IMR-90 (cell line): Measurements from ENCODE around the gene NOS1AP. TPM values are rescaled to one million over a fixed set of nuclear protein-coding genes. Genes with fewer than 3 reads are reported as not detected.

Source experiments
- ATAC-seq: fragments of 200-7000 bp; cut with Tn5 transposase; 2 replicates; pipeline ENCODE4 v1.9.1; 2020; ENCODE audit warnings: low read depth, mild to moderate bottlenecking, moderate library complexity
- BruUV-seq: library from RNA; stranded (reverse); fragments of 400-500 nt; replicated peaks from 2 replicates; lab custom pipeline; 2021; lab: Mats Ljungman, UMichigan
- CTCF ChIA-PET: fragments of 300-600 bp; formaldehyde crosslinking; extraction: SDS; loops from one replicate; lab custom pipeline; 2021; ENCODE audit warnings: antibody characterized with exemption; lab: Yijun Ruan, JAX
- POLR2A ChIA-PET: fragments of 300-600 bp; sonication (Branson Sonifier 250); formaldehyde crosslinking; loops from one replicate; lab custom pipeline; 2022; ENCODE audit warnings: antibody characterized with exemption; ENCODE audit not compliant: unreplicated experiment; lab: Charles Lee
- DNase-seq: peaks from one replicate; pipeline ENCODE4 v3.0.0; 2013
- H2AFZ ChIP-seq: replicated peaks from 2 replicates; pipeline ENCODE3; 2013; ENCODE audit warnings: low read length, mild to moderate bottlenecking; ENCODE audit not compliant: poor library complexity
- H2AK5ac ChIP-seq: 2 replicates; pipeline ENCODE4 v1.6.1; 2013; ENCODE audit warnings: low read depth, low read length, inconsistent platforms
- H2AK9ac ChIP-seq: replicated peaks from 2 replicates; pipeline ENCODE3; 2013; ENCODE audit warnings: mild to moderate bottlenecking, low read depth, low read length, moderate library complexity; ENCODE audit not compliant: poor library complexity
- H2BK120ac ChIP-seq: 2 replicates; pipeline ENCODE4 v1.6.1; 2013; ENCODE audit warnings: low read depth, low read length, inconsistent platforms
- H2BK15ac ChIP-seq: 3 replicates; pipeline ENCODE4 v1.6.1; 2013; ENCODE audit warnings: low read depth, low read length, inconsistent platforms
- H2BK20ac ChIP-seq: 2 replicates; pipeline ENCODE4 v1.6.1; 2013; ENCODE audit warnings: low read depth, mild to moderate bottlenecking, inconsistent platforms, low read length, moderate library complexity
- H2BK5ac ChIP-seq: 2 replicates; pipeline ENCODE4 v1.6.1; 2013; ENCODE audit warnings: mild to moderate bottlenecking, low read depth, low read length, inconsistent platforms; ENCODE audit not compliant: poor library complexity, severe bottlenecking
- H3K14ac ChIP-seq: replicated peaks from 2 replicates; pipeline ENCODE4 v1.6.1; 2013; ENCODE audit warnings: low read depth, low read length, inconsistent platforms
- H3K18ac ChIP-seq: 2 replicates; pipeline ENCODE4 v1.6.1; 2013; ENCODE audit warnings: low read depth, low read length, control low read depth
- H3K23ac ChIP-seq: 2 replicates; pipeline ENCODE4 v1.6.1; 2013; ENCODE audit warnings: low read depth, low read length, inconsistent platforms
- H3K27ac ChIP-seq: 2 replicates; pipeline ENCODE4 v1.5.1; 2013; ENCODE audit warnings: mild to moderate bottlenecking, control low read depth, low read length; ENCODE audit not compliant: insufficient read depth
- H3K27me3 ChIP-seq: 2 replicates; pipeline ENCODE4 v1.6.1; 2013; ENCODE audit warnings: low read length; ENCODE audit not compliant: control insufficient read depth, insufficient read depth
- H3K36me3 ChIP-seq: 2 replicates; pipeline ENCODE4 v1.6.1; 2013; ENCODE audit warnings: low read length, mixed read lengths; ENCODE audit not compliant: control insufficient read depth, insufficient read depth
- H3K4ac ChIP-seq: 2 replicates; pipeline ENCODE4 v1.6.1; 2013; ENCODE audit warnings: low read depth, low read length, inconsistent platforms
- H3K4me1 ChIP-seq: 2 replicates; pipeline ENCODE4 v1.6.1; 2013; ENCODE audit warnings: low read length, mixed read lengths; ENCODE audit not compliant: control insufficient read depth, insufficient read depth
- H3K4me2 ChIP-seq: 2 replicates; pipeline ENCODE4 v1.6.1; 2013; ENCODE audit warnings: low read depth, mild to moderate bottlenecking, control low read depth, low read length, moderate library complexity
- H3K4me3 ChIP-seq: 2 replicates; pipeline ENCODE4 v1.5.1; 2013; ENCODE audit warnings: low read depth, mild to moderate bottlenecking, control low read depth, low read length, moderate library complexity; ENCODE audit not compliant: insufficient read depth
- H3K56ac ChIP-seq: 2 replicates; pipeline ENCODE4 v1.6.1; 2013; ENCODE audit warnings: low read length, inconsistent platforms; ENCODE audit not compliant: insufficient read depth; ENCODE audit errors: extremely low read depth
- H3K79me1 ChIP-seq, 2 experiments: 2 replicates each; pipeline ENCODE4 v1.6.1; 2013; ENCODE audit warnings: low read length in 2 of 2, inconsistent platforms in 1 of 2, low read depth in 1 of 2
- H3K9ac ChIP-seq: 2 replicates; pipeline ENCODE4 v1.6.1; 2013; ENCODE audit warnings: low read depth, low read length, control low read depth
- H3K9me1 ChIP-seq: 2 replicates; pipeline ENCODE4 v1.6.1; 2013; ENCODE audit warnings: low read length, inconsistent platforms; ENCODE audit not compliant: insufficient read depth
- H3K9me3 ChIP-seq: 2 replicates; pipeline ENCODE4 v1.6.1; 2013; ENCODE audit warnings: low read length; ENCODE audit not compliant: control insufficient read depth, insufficient read depth
- H4K20me1 ChIP-seq: 2 replicates; pipeline ENCODE4 v1.6.1; 2013; ENCODE audit warnings: low read length, inconsistent platforms; ENCODE audit not compliant: insufficient read depth
- H4K5ac ChIP-seq: 2 replicates; pipeline ENCODE4 v1.6.1; 2013; ENCODE audit warnings: mild to moderate bottlenecking, low read depth, low read length, control low read depth
- H4K8ac ChIP-seq, 2 experiments: 2 replicates each; pipeline ENCODE4 v1.6.1; 2013; ENCODE audit warnings: low read depth in 2 of 2, low read length in 2 of 2, control low read depth in 1 of 2, inconsistent platforms in 1 of 2
- H4K91ac ChIP-seq: 2 replicates; pipeline ENCODE4 v1.6.1; 2013; ENCODE audit warnings: low read depth, low read length, inconsistent platforms; ENCODE audit not compliant: insufficient read depth
- BHLHE40 ChIP-seq: fragments of 150-350 bp; IDR thresholded peaks from 2 replicates; pipeline ENCODE4 v1.6.1; 2016; ENCODE audit warnings: mild to moderate bottlenecking, low read depth, low read length
- CEBPB ChIP-seq: IDR thresholded peaks from 2 replicates; pipeline ENCODE4 v1.6.1; 2012; ENCODE audit warnings: low read depth, low read length, improper control_type of control experiment
- CHD1 ChIP-seq: IDR thresholded peaks from 2 replicates; pipeline ENCODE4 v1.6.1; 2012; ENCODE audit warnings: low read depth, low read length, improper control_type of control experiment
- CTCF ChIP-seq: conservative IDR thresholded peaks from 2 replicates; pipeline ENCODE4 v1.5.1; 2012; ENCODE audit warnings: mild to moderate bottlenecking, low read depth, low read length, improper control_type of control experiment
- ELK1 ChIP-seq: fragments of 150-350 bp; IDR thresholded peaks from 2 replicates; pipeline ENCODE4 v1.6.1; 2016; ENCODE audit warnings: low read depth, mild to moderate bottlenecking, low read length, moderate library complexity, borderline replicate concordance
- FOS ChIP-seq: fragments of 150-350 bp; IDR thresholded peaks from 2 replicates; pipeline ENCODE4 v1.6.1; 2016; ENCODE audit warnings: low read depth, low read length
- MAFK ChIP-seq: IDR thresholded peaks from 2 replicates; pipeline ENCODE4 v1.6.1; 2012; ENCODE audit warnings: low read depth, low read length, improper control_type of control experiment
- MAZ ChIP-seq: IDR thresholded peaks from 2 replicates; pipeline ENCODE4 v1.6.1; 2012; ENCODE audit warnings: low read depth, mild to moderate bottlenecking, low read length, improper control_type of control experiment, moderate library complexity, borderline replicate concordance
- MXI1 ChIP-seq: IDR thresholded peaks from 2 replicates; pipeline ENCODE4 v1.6.1; 2012; ENCODE audit warnings: low read depth, mild to moderate bottlenecking, low read length, moderate library complexity, borderline replicate concordance
- NFE2L2 ChIP-seq: fragments of 150-350 bp; IDR thresholded peaks from 2 replicates; pipeline ENCODE4 v1.6.1; 2016; ENCODE audit warnings: low read depth, mild to moderate bottlenecking, low read length
- POLR2A ChIP-seq: IDR thresholded peaks from 2 replicates; pipeline ENCODE4 v1.6.1; 2012; ENCODE audit warnings: mild to moderate bottlenecking, low read depth, low read length
- RAD21 ChIP-seq: IDR thresholded peaks from 2 replicates; pipeline ENCODE4 v1.6.1; 2012; ENCODE audit warnings: low read length, improper control_type of control experiment
- RCOR1 ChIP-seq: IDR thresholded peaks from 2 replicates; pipeline ENCODE4 v1.6.1; 2012; ENCODE audit warnings: mild to moderate bottlenecking, low read length, improper control_type of control experiment; ENCODE audit not compliant: insufficient replicate concordance
- RFX5 ChIP-seq: IDR thresholded peaks from 2 replicates; pipeline ENCODE4 v1.8.0; 2012; ENCODE audit warnings: low read depth, mild to moderate bottlenecking, low read length, moderate library complexity
- SMC3 ChIP-seq: fragments of 150-350 bp; IDR thresholded peaks from 2 replicates; pipeline ENCODE4 v1.6.1; 2016; ENCODE audit warnings: low read depth, mild to moderate bottlenecking, antibody characterized with exemption, low read length, moderate library complexity
- USF2 ChIP-seq: fragments of 150-350 bp; IDR thresholded peaks from 2 replicates; pipeline ENCODE4 v1.6.1; 2017; ENCODE audit warnings: mild to moderate bottlenecking, antibody characterized with exemption, low read length, low read depth
- WGBS, 2 experiments: methylation state at CpG; one replicate each; pipeline versions ENCODE4 v1.1.5 to v1.1.7; 2013; ENCODE audit warnings: missing lambda C conversion rate in 2 of 2; ENCODE audit not compliant: insufficient read length in 1 of 2; ENCODE audit errors: extremely low coverage in 2 of 2; 5-methylcytosine and 5-hydroxymethylcytosine counted together
- dilution Hi-C: fragments of 300-500 bp; cut with HindIII; formaldehyde crosslinking; loops from one replicate; pipeline ENCODE4 v1.14.3; 2018; ENCODE audit warnings: low sequenced_read_pairs; ENCODE audit not compliant: unreplicated experiment
- in situ Hi-C: fragments of 300-500 bp; cut with MboI; formaldehyde crosslinking; loops from 3 replicates; pipeline ENCODE4 v1.14.3; 2019; ENCODE audit warnings: low sequenced_read_pairs, inconsistent platforms, mixed read lengths
- intact Hi-C: fragments of 100-400 bp; cut with micrococcal nuclease; formaldehyde crosslinking; loops from 2 replicates; pipeline ENCODE4 v1.10.0; 2022
- polyA plus RNA-seq, 3 experiments: library from polyadenylated mRNA; depleted of rRNA; stranded (reverse); fragments of >200 nt; gene quantifications; 2 replicates each; pipeline ENCODE4 v1.2.3, GENCODE V29; 2012; ENCODE audit warnings: low replicate concordance in 1 of 3
- total RNA-seq: library from RNA; depleted of rRNA; stranded (reverse); fragments of >200 nt; gene quantifications from 2 replicates; pipeline ENCODE4 v1.2.3, GENCODE V29; 2012

The NOS1AP gene
- total and polyA plus RNA-seq, 2 of the 4 experiments (the other 2 are of a cell fraction), result 0.18 to 0.19 TPM

GRCh38 chr1:162375463-162375862 lies 306.0 kb downstream of the NOS1AP start:
- dilution Hi-C loops (no loop called here), in situ Hi-C loops (loop anchor here (25.0 kb wide), 1 partner anchor 588 kb away; no protein-coding TSS in a partner anchor), intact Hi-C loops (no loop called here)
- no peak overlapping the region for H2AK5ac ChIP-seq
- no peak overlapping the region for H3K4me3 ChIP-seq
- H2BK5ac ChIP-seq, result no peak overlapping the region
- no peaks in the 10 kb centered on the region for H3K79me1 ChIP-seq
- H2AK9ac ChIP-seq, result no peak overlapping the region
- no peak overlapping the region for H3K18ac ChIP-seq
- no peak overlapping the region for H3K56ac ChIP-seq
- H4K20me1 ChIP-seq, result no peaks in the 10 kb centered on the region
- ChIA-PET CTCF (no interaction called here), POLR2A (no interaction called here)
- H3K9me3 ChIP-seq, result no peaks in the 10 kb centered on the region
- H2BK20ac ChIP-seq, result no peak overlapping the region
- WGBS, 2 experiments, result 100% methylated on average over 1 of the region's 8 CpGs; no CpG with 5 or more reads in 1 of the 2 experiments
- H4K91ac ChIP-seq, result no peak overlapping the region
- H3K9me1 ChIP-seq, result no peaks in the 10 kb centered on the region
- no peak overlapping the region for H2AFZ ChIP-seq
- H3K36me3 ChIP-seq, result no peaks in the 10 kb centered on the region
- TF ChIP-seq MAFK (no peak), CHD1 (no peak), MAZ (no peak), RCOR1 (no peak), USF2 (no peak), CTCF (no peak), FOS (no peak), ELK1 (no peak), RAD21 (no peak), POLR2A (no peak), BHLHE40 (no peak), NFE2L2 (no peak), CEBPB (no peak), SMC3 (no peak), MXI1 (no peak), RFX5 (no peak)
- no peak overlapping the region for H3K4ac ChIP-seq
- no peak overlapping the region for H3K9ac ChIP-seq
- ATAC-seq, result no peak
- H2BK15ac ChIP-seq, result no peak overlapping the region
- H3K27me3 ChIP-seq, result peaks cover 16% of the 10 kb centered on the region
- H3K4me1 ChIP-seq, result no peaks in the 10 kb centered on the region
- H3K14ac ChIP-seq, result no peak overlapping the region
- BruUV-seq, result no TSS peak
- no peak overlapping the region for H4K8ac ChIP-seq
- no peak overlapping the region for H4K5ac ChIP-seq
- H3K23ac ChIP-seq, result no peak overlapping the region
- H3K4me2 ChIP-seq, result no peak overlapping the region
- no peak overlapping the region for H3K27ac ChIP-seq
- no peak for DNase-seq
- no peak overlapping the region for H2BK120ac ChIP-seq
